Stimulated activated CD4-positive, alpha-beta T cell treated with anti-CD3 and anti-CD28 coated beads, TNF-alpha, amount 100 ng/mL, for 4 hours (primary cell): Measurements from ENCODE around the gene BAHD1.
"Not testable (repeated sequence)": the region's sequence is repeated elsewhere in the genome, so short reads cannot be mapped to it uniquely, and the experiment has no call there.

Experiments
- DNase-seq, 3 experiments: peaks; one replicate each; pipeline ENCODE4 v3.0.0-alpha.2; 2020; ENCODE audit warnings: low read depth in 3 of 3

BAHD1 gene

DNA sequence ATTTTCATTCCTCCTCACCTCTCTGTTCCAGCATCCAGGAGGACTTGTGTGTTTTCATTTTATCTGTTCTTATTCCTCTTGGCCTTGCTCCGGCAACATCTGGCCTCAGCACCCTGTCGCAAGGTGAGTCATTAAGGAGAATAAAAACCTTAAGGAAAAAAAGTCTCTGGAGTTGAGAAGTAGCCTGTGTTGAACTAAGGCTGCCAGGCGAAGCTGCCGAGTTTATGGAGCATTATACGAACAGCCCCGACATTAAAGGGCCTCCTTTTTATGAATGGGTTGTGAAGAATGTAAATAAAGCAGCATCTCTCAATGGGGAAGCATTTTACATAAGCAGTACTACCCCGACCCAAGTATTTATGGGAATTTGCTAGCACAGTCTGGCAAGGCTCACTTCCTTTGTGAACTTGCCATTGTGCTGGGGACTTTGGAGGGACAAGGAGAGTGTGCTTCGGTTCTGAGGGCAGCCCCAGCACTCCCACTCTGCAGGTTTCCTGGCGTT lies 4.7 kb downstream of the BAHD1 start:
- DNase-seq: no peak

GRCh38 chr15:40446144-40446543 lies 5.4 kb downstream of the BAHD1 start:
- no peak for DNase-seq

DNA sequence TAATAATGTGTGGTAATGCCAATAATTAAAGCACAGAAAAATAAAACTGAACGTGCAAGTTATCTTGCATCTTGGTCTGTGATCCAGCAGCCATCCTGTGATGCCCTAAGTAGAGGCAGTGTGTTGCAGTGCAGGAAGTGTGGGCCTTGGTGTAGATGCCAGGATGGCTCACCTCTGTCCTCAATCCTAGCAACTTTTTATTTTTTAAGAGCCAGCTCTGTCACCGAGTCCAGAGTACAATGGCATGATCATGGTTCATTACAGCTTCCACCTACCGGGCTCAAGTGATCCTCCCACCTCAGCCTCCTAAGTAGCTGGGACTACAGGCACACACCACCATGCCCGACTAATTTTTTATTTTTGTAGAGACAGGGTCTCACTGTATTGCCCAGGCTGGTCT lies 7.6 kb downstream of the BAHD1 start:
- no peak for DNase-seq

GRCh38 chr15:40449275-40449674 lies 8.5 kb downstream of the BAHD1 start:
- DNase-seq: no peak

DNA sequence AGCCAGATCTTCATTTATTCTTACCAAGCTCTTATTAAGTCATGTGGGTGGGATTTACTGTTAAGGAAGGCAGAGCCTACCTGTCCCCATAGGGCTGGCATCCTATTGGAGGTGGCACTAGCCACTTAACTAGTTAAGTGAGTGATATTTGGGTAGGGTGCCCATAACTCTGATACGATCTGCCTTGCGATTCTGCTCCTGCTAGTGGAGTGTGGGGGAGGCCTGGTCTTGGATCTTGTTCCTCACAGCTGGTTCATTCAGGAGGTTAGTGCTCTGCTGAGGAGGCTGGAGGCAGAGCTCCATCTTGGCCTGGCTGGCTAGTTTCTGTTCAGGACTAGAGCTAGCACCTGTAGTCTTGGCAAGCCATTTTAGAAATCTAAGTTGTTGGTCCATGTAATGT lies 9.3 kb downstream of the BAHD1 start:
- DNase-seq: no peak

GRCh38 chr15:40451527-40452158 lies 10.9 kb downstream of the BAHD1 start:
- no peak for DNase-seq

- DNase-seq: no peak
Observed at GRCh38 chr15:40452296-40453090, 11.7 kb downstream of the BAHD1 start.

DNA sequence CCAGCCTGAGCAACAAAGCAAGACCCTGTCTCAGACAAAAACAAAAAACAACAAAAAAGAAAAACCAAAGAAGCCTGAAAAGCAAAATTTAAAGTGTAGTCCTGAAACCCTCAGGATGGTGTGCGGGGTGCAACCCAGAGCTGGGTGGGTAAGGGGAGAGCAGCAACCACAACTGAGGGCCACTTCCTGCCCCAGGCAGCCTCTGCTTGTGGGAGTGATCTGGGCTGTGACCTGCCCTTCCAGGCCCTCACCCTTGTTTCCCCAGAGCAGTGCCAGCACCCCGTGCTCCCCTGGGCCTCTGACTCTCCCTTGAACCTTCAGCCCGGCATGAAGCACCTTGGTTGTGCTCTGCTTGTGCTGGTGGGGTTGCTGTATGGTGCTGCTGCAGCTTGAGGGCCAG lies 13.2 kb downstream of the BAHD1 start:
- not testable (repeated sequence) for DNase-seq

DNA sequence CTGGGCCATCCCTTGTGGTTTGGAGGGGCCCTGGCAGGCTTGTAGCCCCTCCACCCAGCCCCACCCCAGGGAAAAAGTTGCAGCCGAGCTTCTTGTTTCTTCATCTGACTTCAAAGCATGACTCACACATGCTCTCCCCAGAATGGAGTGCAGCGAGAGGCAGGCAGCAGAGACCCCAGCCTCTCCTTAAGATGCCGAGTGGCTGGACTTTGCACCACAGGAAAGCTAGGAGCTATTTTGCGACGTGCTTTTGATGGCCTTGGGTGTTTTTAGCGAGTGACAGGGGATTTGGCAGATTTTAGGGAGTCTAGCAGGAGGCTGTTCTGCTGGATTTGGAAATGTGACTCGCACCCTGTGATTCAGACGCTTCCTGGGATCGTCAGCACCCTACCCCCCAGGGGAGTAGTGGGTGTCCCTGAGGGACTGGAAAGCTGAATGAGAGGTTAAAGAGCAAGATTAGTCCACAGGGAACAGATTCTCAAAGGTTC lies 14.2 kb downstream of the BAHD1 start:
- DNase-seq: no peak

GRCh38 chr15:40456299-40456712 lies 15.6 kb downstream of the BAHD1 start:
- DNase-seq: no peak

DNA sequence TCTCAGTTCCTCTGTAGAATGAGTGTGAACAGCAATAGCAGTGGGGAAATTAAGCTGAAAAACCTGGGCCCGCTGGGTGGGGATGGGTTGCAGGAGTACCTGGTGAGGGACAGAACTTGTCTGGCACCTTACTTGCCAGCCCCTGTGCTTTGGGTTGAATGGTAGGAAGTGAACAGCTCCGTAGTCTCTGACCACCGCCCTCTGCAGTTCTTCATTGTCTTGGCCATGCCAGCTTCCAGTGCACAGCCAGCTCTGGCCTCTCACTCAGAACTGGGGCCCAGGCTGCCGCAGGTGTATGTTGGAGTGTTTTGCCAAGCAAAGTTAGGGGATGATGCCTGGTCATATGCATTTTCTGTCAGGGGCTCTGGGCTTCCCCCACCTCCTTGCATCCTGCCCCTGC lies 16.0 kb downstream of the BAHD1 start:
- no peak for DNase-seq

GRCh38 chr15:40458495-40459371 lies 18.0 kb downstream of the BAHD1 start:
- DNase-seq: no peak

- no peak for DNase-seq
Observed at GRCh38 chr15:40459391-40460015, 18.8 kb downstream of the BAHD1 start.

DNA sequence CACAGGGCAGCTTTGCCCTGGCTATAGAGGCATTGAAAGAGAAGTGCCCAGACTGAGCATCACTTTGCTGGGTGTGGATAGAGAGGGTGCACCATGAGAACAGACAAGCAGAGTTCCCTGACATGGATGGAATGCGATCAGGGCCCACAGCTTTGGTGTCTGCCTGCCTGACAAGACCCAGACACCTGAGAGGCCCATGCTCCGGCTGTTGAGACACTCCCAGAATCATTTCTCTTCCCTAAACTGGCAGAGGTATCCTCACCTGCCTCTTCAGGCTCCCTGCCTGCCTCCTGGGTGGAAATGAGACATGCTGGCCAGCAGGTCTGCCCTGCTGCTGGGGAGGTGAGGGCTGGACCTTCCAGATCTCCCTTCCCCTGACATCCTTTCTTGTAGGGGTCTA lies 19.7 kb downstream of the BAHD1 start:
- DNase-seq: no peak

DNA sequence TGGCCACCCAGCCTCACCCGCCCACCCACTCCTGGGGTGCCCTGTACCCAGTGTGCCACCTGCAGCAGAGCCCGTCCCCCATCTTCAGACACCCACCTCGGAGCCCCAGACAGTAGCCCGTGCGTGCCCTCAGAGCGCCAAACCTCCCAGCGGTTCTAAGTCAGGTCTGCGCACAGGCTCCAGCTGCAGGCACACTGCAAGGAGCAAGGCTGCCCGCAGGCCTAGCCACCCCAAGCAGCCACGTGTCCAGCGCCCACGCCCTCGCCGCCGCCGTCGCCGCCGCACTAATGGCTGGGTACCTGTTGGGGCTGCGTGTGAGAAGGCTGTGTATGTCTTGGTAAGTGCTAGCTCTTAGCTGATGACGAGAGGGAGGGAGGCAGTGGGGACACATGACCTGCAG lies 21.2 kb downstream of the BAHD1 start:
- no peak for DNase-seq

GRCh38 chr15:40463279-40463678 lies 22.5 kb downstream of the BAHD1 start:
- DNase-seq: no peak

- DNase-seq: no peak
Observed at GRCh38 chr15:40463886-40464545, 23.3 kb downstream of the BAHD1 start.

GRCh38 chr15:40464595-40465185 lies 23.9 kb downstream of the BAHD1 start:
- DNase-seq: no peak

GRCh38 chr15:40465939-40466338 lies 25.2 kb downstream of the BAHD1 start:
- DNase-seq: no peak

- DNase-seq: no peak
Observed at GRCh38 chr15:40466426-40467260, 25.9 kb downstream of the BAHD1 start.
